22Rv1 (cell line): ENCODE data around the gene NCK2.

Experiments
- ZFX ChIP-seq: fragments of 450-650 bp; IDR thresholded peaks from 2 replicates; pipeline ENCODE4 v1.6.1; 2017; ENCODE audit warnings: antibody characterized with exemption, borderline replicate concordance
- TF ChIP-seq, protein P1 (sequence below): fragments of 450-650 bp; IDR thresholded peaks from 2 replicates; pipeline ENCODE4 v1.5.1; 2017; ENCODE audit warnings: mild to moderate bottlenecking

DNA sequence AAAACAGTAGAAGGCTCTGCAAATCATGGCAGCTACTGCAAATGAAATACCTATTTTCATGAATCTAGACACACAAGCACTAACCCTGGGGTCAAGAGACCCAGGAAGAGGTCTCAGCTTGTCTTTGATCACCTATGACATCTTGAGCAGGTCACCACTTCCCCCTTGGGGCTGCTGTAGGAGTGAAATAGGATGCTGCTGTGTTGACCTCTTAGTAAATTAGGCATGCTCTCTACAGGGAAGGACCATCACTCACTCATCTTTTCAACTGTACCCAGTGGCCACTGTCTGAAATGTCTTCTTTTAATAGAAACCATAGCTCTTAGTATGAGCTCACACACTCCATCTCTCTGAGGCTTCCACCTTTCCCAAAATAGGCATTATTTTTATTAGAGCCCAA lies 83.8 kb downstream of the NCK2 start:
- TF ChIP-seq, protein P1, sequence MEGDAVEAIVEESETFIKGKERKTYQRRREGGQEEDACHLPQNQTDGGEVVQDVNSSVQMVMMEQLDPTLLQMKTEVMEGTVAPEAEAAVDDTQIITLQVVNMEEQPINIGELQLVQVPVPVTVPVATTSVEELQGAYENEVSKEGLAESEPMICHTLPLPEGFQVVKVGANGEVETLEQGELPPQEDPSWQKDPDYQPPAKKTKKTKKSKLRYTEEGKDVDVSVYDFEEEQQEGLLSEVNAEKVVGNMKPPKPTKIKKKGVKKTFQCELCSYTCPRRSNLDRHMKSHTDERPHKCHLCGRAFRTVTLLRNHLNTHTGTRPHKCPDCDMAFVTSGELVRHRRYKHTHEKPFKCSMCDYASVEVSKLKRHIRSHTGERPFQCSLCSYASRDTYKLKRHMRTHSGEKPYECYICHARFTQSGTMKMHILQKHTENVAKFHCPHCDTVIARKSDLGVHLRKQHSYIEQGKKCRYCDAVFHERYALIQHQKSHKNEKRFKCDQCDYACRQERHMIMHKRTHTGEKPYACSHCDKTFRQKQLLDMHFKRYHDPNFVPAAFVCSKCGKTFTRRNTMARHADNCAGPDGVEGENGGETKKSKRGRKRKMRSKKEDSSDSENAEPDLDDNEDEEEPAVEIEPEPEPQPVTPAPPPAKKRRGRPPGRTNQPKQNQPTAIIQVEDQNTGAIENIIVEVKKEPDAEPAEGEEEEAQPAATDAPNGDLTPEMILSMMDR = no peak
- no peak for TF ChIP-seq ZFX
